ENCODE data around the gene FAM78B.

The FAM78B gene

DNA sequence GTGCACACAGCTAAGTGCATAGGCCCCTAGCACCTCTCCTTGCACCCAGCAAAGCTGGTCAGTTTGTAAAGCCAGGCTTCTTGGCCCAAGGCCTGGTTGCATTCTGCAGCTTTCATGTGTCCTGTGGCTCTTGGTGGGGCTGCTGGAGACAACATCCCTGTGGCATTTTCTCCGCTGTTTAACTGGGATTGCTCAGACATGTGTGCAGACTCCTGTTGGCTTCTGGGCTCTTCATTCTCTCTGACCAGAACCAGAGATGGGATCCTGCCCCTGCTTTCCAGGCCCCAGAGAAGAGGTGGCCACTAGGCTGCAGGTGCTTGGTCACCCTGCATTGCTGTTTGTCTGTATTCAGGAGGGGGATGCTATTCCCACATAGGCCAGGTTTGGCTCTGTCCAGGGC, 50.8 kb downstream of the FAM78B start:
- DNase-seq (ENCODE audit: low read depth): no peak
- no peak overlapping the region for H3K4me3 ChIP-seq (ENCODE audit: low read depth, low read length)
- TF ChIP-seq, protein P1, sequence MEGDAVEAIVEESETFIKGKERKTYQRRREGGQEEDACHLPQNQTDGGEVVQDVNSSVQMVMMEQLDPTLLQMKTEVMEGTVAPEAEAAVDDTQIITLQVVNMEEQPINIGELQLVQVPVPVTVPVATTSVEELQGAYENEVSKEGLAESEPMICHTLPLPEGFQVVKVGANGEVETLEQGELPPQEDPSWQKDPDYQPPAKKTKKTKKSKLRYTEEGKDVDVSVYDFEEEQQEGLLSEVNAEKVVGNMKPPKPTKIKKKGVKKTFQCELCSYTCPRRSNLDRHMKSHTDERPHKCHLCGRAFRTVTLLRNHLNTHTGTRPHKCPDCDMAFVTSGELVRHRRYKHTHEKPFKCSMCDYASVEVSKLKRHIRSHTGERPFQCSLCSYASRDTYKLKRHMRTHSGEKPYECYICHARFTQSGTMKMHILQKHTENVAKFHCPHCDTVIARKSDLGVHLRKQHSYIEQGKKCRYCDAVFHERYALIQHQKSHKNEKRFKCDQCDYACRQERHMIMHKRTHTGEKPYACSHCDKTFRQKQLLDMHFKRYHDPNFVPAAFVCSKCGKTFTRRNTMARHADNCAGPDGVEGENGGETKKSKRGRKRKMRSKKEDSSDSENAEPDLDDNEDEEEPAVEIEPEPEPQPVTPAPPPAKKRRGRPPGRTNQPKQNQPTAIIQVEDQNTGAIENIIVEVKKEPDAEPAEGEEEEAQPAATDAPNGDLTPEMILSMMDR (IDR thresholded peaks at IDR 0.05; ENCODE audit: insufficient read depth, low read depth, low read length, missing control alignments): no peak

DNA sequence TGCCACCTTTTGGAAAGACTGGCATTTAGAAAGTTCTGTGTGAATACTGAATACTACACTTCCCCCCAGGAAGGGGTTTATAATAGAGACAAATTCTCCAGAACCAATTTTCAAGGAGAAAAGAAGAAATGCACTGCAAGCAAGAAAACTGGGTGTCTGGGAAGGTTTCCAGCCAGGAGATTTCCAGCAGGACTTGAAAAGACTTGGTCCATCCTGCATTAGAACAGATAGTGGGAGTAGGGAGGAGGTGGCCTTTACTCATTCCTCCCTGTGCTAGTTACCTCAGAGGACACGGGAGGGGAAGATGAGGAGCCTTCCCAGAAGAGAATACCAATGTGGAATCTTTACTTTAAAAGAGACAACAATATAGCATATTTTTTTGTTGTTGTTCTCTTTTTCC, 52.4 kb downstream of the FAM78B start:
- TF ChIP-seq, protein P1 (IDR thresholded peaks at IDR 0.05; ENCODE audit: insufficient read depth, low read depth, low read length, missing control alignments): no peak
- H3K4me3 ChIP-seq (ENCODE audit: low read depth, low read length): no peak overlapping the region
- DNase-seq (ENCODE audit: low read depth): no peak

DNA sequence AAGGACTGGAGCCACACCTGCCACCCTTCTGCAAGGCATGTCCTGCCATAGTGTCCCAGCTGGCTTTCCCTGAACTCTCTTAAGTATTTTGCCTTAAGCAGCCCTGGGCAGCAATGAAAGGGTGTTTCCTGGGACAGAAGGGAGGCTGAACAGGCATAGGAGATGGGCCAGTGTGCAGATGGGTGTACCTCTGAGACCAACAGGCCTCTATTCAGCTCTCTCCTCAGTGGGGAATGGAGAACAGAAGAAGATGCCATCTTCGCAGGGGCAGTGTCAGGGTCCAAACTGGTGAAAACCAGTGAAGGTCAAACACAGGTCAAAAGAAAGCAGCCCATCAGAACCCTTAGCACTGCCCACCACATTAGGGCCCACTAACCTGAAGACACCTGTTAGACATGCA, 53.2 kb downstream of the FAM78B start:
- DNase-seq (ENCODE audit: low read depth): no peak
- TF ChIP-seq, protein P1 (IDR thresholded peaks at IDR 0.05; ENCODE audit: insufficient read depth, low read depth, low read length, missing control alignments): no peak
- H3K4me3 ChIP-seq (ENCODE audit: low read depth, low read length): no peak overlapping the region

DNA sequence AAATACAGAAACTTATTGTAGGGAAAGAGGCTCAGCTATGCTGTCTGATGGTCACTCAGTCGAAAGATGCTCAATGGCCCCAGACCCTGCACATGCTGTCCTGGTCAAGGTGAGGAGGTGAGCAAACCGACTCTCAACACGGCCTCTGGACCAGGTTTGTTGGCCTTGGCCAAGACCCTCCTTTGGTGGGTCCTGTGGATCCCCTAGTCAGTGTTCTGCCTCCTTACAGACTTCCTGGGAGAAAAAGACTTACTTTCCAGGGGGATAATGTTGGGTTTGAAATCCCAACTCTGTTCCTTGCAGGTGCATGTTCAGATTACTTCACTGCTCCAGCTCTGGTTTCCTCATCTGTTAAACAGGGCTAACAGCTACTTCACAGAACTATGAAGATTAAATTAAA, 53.8 kb downstream of the FAM78B start:
- no peak overlapping the region for H3K4me3 ChIP-seq (ENCODE audit: low read depth, low read length)
- no peak for DNase-seq (ENCODE audit: low read depth)
- TF ChIP-seq, protein P1 (IDR thresholded peaks at IDR 0.05; ENCODE audit: insufficient read depth, low read depth, low read length, missing control alignments): no peak

DNA sequence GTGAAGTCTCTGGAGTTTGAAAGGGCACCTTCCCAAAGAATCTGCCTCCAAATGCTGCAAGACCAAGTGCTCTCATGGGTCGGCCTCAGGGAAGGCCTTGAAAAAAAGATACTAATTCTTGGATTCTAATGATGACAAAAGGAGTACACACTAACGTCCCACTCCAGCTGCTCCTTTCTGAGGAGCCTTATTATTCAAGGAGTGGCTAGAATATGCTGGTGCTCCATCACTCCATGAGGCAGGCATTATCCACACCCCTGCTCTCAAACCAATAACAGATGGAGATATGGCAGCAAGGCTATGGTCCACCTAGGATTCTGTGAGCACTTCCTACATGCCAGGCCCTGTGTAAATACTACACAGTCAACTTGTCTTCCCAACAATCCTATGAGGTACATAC, 54.4 kb downstream of the FAM78B start:
- H3K4me3 ChIP-seq (ENCODE audit: low read depth, low read length): no peak overlapping the region
- TF ChIP-seq, protein P1 (IDR thresholded peaks at IDR 0.05; ENCODE audit: insufficient read depth, low read depth, low read length, missing control alignments): no peak
- no peak for DNase-seq (ENCODE audit: low read depth)

DNA sequence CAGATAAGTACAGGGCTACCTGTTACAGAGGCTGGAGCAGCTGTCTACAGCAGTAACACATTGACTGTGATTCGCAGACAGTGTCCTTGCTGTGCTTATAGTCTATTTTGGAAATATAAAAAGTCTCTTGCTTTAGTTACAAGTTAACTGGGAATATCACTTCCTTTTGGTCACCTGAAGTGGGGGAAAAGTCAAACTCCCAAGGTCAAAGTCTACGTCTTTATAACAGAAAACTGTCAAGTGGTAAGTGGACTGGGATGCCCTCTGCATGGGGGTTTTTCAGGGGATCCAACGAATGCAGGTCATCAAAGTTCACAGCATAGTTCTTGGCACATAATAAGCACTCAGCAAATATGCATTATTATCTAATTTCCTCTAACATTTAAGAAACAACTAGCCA, 55.4 kb downstream of the FAM78B start:
- H3K4me3 ChIP-seq (ENCODE audit: low read depth, low read length): no peak overlapping the region
- DNase-seq (ENCODE audit: low read depth): no peak
- TF ChIP-seq, protein P1 (IDR thresholded peaks at IDR 0.05; ENCODE audit: insufficient read depth, low read depth, low read length, missing control alignments): no peak

DNA sequence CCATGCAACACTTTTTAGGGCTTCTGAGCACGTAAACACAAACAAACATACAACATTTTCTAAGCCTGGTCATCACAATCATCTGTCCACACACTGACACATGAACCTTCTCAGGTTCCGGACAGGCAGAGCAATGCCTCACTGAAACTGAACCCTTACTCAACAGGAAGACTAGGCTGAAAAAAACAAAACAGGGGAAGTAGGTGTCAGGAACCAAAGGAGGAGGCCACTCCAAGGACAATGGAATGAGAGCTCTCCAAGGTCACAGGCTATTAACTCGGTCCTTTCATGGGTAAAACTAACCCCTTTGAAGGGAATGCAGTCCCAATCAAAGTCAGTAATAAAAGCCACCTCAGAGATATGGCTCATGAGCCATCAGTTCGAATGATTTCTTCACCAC, 76.6 kb downstream of the FAM78B start:
- no peak overlapping the region for H3K4me3 ChIP-seq (ENCODE audit: low read depth, low read length)
- DNase-seq (ENCODE audit: low read depth): no peak
- TF ChIP-seq, protein P1 (IDR thresholded peaks at IDR 0.05; ENCODE audit: insufficient read depth, low read depth, low read length, missing control alignments): no peak

Data from GM12865 (cell line).